ENCODE data around the gene PSAT1. TPM values are rescaled to one million over a fixed set of nuclear protein-coding genes. Genes with fewer than 3 reads are reported as not detected.

The PSAT1 gene
- total RNA-seq, 2 experiments from 2014 or later = 125 to 268 TPM

DNA sequence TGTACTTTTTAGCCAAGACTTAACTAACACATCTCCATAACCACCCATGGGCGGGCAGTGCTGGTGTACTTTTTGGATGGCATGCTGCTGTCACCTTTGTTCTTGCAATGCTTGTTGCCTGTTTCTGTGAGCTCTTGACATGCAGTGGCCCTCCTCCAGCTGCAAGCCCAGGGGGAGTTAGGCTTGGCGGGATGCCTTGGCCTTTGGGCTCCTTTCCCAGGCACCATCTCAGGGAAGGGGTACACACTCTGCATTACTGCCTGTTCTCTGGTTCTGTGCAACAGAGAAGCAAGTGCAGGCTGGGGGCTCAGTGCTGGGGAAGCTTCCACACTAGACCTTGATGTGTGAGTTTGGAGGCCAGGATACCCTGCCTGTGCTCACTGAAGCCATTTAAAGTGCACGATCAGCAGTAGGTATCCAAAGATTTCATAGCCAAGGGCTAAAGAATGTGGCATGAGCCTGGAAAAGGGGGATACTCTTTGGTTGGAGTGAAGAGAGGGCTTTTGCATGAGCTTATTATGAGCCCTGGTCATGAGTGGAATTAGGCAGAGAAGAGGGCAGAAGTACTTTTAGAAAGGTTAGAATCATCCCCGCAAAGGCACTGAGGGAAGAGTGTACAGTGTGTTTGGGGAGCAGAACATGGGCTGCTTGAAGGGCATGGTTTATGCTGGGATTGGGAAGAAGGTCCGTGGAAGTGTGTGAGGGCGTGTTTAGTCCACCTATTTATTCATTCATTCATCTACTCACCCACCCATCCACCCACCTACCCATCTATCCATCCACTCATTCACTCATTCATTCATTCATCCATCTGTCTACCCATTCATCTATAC, 22.5 kb downstream of the PSAT1 start:
- intact Hi-C loops (cut with micrococcal nuclease; ENCODE audit: unreplicated experiment) = no loop called here
- CTCF ChIA-PET (ENCODE audit: unreplicated experiment) = no interaction called here

DNA sequence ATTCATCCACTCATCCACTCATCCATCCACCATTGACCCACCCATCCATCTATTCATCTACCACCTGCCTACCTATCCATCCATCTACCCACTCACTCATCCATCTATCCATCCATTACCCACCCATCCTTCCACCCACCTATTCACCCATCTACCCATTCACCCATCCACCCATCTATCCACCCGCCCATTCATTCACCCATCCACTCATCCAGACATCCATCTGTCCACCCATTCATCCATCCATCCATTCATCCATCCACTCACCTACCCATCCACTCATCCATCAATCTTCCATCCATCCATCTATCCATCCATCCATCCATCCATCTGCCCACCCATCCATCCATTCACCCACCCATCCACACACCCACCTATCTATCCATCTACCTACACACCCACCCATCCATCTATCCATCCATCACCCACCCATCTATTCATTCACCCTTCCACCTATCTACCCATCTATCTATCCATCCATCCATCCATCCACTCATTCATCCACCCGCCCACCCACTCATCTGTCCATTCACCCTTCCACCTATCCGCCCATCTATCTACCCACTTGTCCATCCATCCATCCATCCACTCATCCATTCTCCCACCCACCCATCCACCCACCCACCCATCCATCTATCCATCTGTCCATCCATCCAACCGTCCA, 23.2 kb downstream of the PSAT1 start:
- H3K36me3 ChIP-seq (ENCODE audit: insufficient read depth, low read length) = peaks cover 97% of the 10 kb centered on the region
- H3K4me1 ChIP-seq (ENCODE audit: insufficient read depth, low read length, poor library complexity, severe bottlenecking) = no peaks in the 10 kb centered on the region
- ChIA-PET POLR2A (no interaction called here), CTCF (ENCODE audit: unreplicated experiment) (no interaction called here)
- no peak overlapping the region for H3K27ac ChIP-seq (ENCODE audit: low read depth, low read length, poor library complexity, severe bottlenecking)
- H3K4me3 ChIP-seq (ENCODE audit: low read depth, low read length, poor library complexity, severe bottlenecking) = no peak overlapping the region
- intact Hi-C loops (cut with micrococcal nuclease; ENCODE audit: unreplicated experiment) = no loop called here
- H3K9me3 ChIP-seq (ENCODE audit: low read length) = no peaks in the 10 kb centered on the region
- DNase-seq (ENCODE audit: low spot score) = no peak
- H3K4me2 ChIP-seq (ENCODE audit: low read length) = no peak overlapping the region
- H4K20me1 ChIP-seq (ENCODE audit: insufficient read depth, low read length) = no peaks in the 10 kb centered on the region
- no peak for TF ChIP-seq EZH2phosphoT487 (IDR thresholded peaks at IDR 0.05; ENCODE audit: borderline replicate concordance, low read depth, low read length)
- TF ChIP-seq, protein P1, sequence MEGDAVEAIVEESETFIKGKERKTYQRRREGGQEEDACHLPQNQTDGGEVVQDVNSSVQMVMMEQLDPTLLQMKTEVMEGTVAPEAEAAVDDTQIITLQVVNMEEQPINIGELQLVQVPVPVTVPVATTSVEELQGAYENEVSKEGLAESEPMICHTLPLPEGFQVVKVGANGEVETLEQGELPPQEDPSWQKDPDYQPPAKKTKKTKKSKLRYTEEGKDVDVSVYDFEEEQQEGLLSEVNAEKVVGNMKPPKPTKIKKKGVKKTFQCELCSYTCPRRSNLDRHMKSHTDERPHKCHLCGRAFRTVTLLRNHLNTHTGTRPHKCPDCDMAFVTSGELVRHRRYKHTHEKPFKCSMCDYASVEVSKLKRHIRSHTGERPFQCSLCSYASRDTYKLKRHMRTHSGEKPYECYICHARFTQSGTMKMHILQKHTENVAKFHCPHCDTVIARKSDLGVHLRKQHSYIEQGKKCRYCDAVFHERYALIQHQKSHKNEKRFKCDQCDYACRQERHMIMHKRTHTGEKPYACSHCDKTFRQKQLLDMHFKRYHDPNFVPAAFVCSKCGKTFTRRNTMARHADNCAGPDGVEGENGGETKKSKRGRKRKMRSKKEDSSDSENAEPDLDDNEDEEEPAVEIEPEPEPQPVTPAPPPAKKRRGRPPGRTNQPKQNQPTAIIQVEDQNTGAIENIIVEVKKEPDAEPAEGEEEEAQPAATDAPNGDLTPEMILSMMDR (conservative IDR thresholded peaks at IDR 0.05; ENCODE audit: low read length) = no peak
- no peaks in the 10 kb centered on the region for H3K9me2 ChIP-seq (ENCODE audit: insufficient read depth, low read length)
- H3K79me2 ChIP-seq (ENCODE audit: insufficient read depth, low read depth, low read length) = no peaks in the 10 kb centered on the region
- BruUV-seq (replicated peaks) = no TSS peak
- H2AFZ ChIP-seq (ENCODE audit: low read length) = no peak overlapping the region

More for the DNA sequence above, 22.5 kb downstream of the PSAT1 start:
- Histone ChIP-seq H2AFZ (ENCODE audit: low read length) (no peak overlapping the region), H3K4me2 (ENCODE audit: low read length) (no peak overlapping the region), H3K4me3 (ENCODE audit: low read depth, low read length, poor library complexity, severe bottlenecking) (no peak overlapping the region), H3K27ac (ENCODE audit: low read depth, low read length, poor library complexity, severe bottlenecking) (no peak overlapping the region), H3K36me3 (ENCODE audit: insufficient read depth, low read length) (peaks cover 97% of the 10 kb centered on the region), H3K79me2 (ENCODE audit: insufficient read depth, low read depth, low read length) (no peaks in the 10 kb centered on the region), H4K20me1 (ENCODE audit: insufficient read depth, low read length) (no peaks in the 10 kb centered on the region), H3K4me1 (ENCODE audit: insufficient read depth, low read length, poor library complexity, severe bottlenecking) (no peaks in the 10 kb centered on the region), H3K9me3 (ENCODE audit: low read length) (no peaks in the 10 kb centered on the region), H3K9me2 (ENCODE audit: insufficient read depth, low read length) (no peaks in the 10 kb centered on the region)
- TF ChIP-seq, protein P1 (conservative IDR thresholded peaks at IDR 0.05; ENCODE audit: low read length) = no peak
- no peak for TF ChIP-seq EZH2phosphoT487 (IDR thresholded peaks at IDR 0.05; ENCODE audit: borderline replicate concordance, low read depth, low read length)
- POLR2A ChIA-PET = no interaction called here
- no peak for DNase-seq (ENCODE audit: low spot score)
- BruUV-seq (replicated peaks) = no TSS peak
